Astrocyte of the cerebellum (primary cell): ENCODE data around the gene PTCSC3.

Source experiments
- DNase-seq: peaks from one replicate; pipeline ENCODE4 v3.0.0-alpha.2; 2011; ENCODE audit warnings: low read depth
- H3K4me3 ChIP-seq: 2 replicates; pipeline ENCODE4 v1.5.1; 2011; ENCODE audit warnings: mild to moderate bottlenecking, low read depth, low read length, moderate library complexity
- CTCF ChIP-seq: IDR thresholded peaks from 2 replicates; pipeline ENCODE4 v1.5.1; 2012; ENCODE audit warnings: low read length, low read depth, moderate library complexity, mild to moderate bottlenecking; ENCODE audit errors: missing control alignments
- in situ Hi-C: cut with HindIII; loops from 2 replicates; pipeline ENCODE4 v1.10.0; 2017; ENCODE audit warnings: low sequenced_read_pairs

Gene PTCSC3

GRCh38 chr14:36097356-36097755 is 79.2 kb downstream of the PTCSC3 start:
- no peak for DNase-seq
- TF ChIP-seq CTCF, result no peak
- in situ Hi-C loops, result no loop called here
- no peak overlapping the region for H3K4me3 ChIP-seq

GRCh38 chr14:36096090-36096489 is 80.4 kb downstream of the PTCSC3 start:
- no peak overlapping the region for H3K4me3 ChIP-seq
- peak; percentile 28 for DNase-seq
- TF ChIP-seq CTCF, result no peak
- in situ Hi-C loops, result no loop called here

- no peak overlapping the region for H3K4me3 ChIP-seq
- no peak for TF ChIP-seq CTCF
- DNase-seq, result no peak
- in situ Hi-C loops, result no loop called here
Observed at GRCh38 chr14:36094963-36095362, 81.6 kb downstream of the PTCSC3 start.

- DNase-seq, result peak; percentile 87
- in situ Hi-C loops, result no loop called here
- no peak overlapping the region for H3K4me3 ChIP-seq
- TF ChIP-seq CTCF, result no peak
Observed at GRCh38 chr14:36091096-36091495, 85.4 kb downstream of the PTCSC3 start.

- in situ Hi-C loops, result no loop called here
- no peak overlapping the region for H3K4me3 ChIP-seq
- DNase-seq, result no peak
- TF ChIP-seq CTCF, result no peak
Observed at GRCh38 chr14:36087411-36087810, 89.1 kb downstream of the PTCSC3 start.

- no peak for DNase-seq
- in situ Hi-C loops, result no loop called here
Observed at GRCh38 chr14:36086629-36087395, 89.7 kb downstream of the PTCSC3 start.

More at GRCh38 chr14:36086629-36087395, 89.7 kb downstream of the PTCSC3 start:
- no peak for TF ChIP-seq CTCF
- no peak overlapping the region for H3K4me3 ChIP-seq
